Naive thymus-derived CD8-positive, alpha-beta T cell (primary cell): ENCODE data around the gene NR1H2. TPM values are rescaled to one million over a fixed set of nuclear protein-coding genes. Genes with fewer than 3 reads are reported as not detected.
A peak's percentile ranks its signal among the peaks of the same experiment; 100 is the strongest.

Experiments used
- ATAC-seq, 2 donors: fragments of 150-1000 bp; cut with Tn5 transposase in 1 of 2; sonication (Bioruptor Pico), chemical (Tn5 transposase) in 1 of 2; 1 replicate in 1 of 2; 2 replicates in 1 of 2; pipeline ENCODE4 v1.10.0; 2021; ENCODE audit warnings: mild to moderate bottlenecking in 2 of 2, moderate library complexity in 2 of 2
- POLR2A ChIA-PET: fragments of 350-600 bp; sonication (Branson Sonifier 250); formaldehyde crosslinking; loops from one replicate; lab custom pipeline; 2021; ENCODE audit warnings: antibody characterized with exemption; lab: Charles Lee
- DNase-seq, 10 donors: peaks; one replicate each; pipeline versions ENCODE4 v3.0.0 to v3.0.0-alpha.2; 2020 to 2022
- H3K27ac Mint-ChIP-seq, 10 donors: one replicate each; pipeline ENCODE4 v1.8.0; 2020 to 2022; ENCODE audit warnings: mild to moderate bottlenecking in 10 of 10, mixed read lengths in 10 of 10, moderate library complexity in 4 of 10, inconsistent platforms in 1 of 10
- H3K27me3 Mint-ChIP-seq, 5 donors: one replicate each; pipeline ENCODE4 v1.8.0; 2021 to 2022; ENCODE audit warnings: mixed read lengths in 5 of 5
- H3K36me3 Mint-ChIP-seq, 3 donors: one replicate each; pipeline ENCODE4 v1.8.0; 2020 to 2022; ENCODE audit warnings: mixed read lengths in 3 of 3, mild to moderate bottlenecking in 2 of 3, inconsistent platforms in 1 of 3
- H3K4me1 Mint-ChIP-seq, 4 donors: one replicate each; pipeline ENCODE4 v1.8.0; 2021 to 2022; ENCODE audit warnings: mixed read lengths in 4 of 4
- H3K4me3 Mint-ChIP-seq, 10 donors: one replicate each; pipeline ENCODE4 v1.8.0; 2020 to 2022; ENCODE audit warnings: mild to moderate bottlenecking in 10 of 10, mixed read lengths in 10 of 10, moderate library complexity in 6 of 10, inconsistent platforms in 1 of 10
- H3K9me3 Mint-ChIP-seq, 9 donors: one replicate each; pipeline ENCODE4 v1.8.0; 2020 to 2022; ENCODE audit warnings: mixed read lengths in 9 of 9, mild to moderate bottlenecking in 3 of 9, inconsistent platforms in 1 of 9, moderate library complexity in 1 of 9
- polyA plus RNA-seq, 3 donors: library from polyadenylated mRNA; unstranded; fragments of 300-500 nt; fragmentation: Illumina TruSeq; gene quantifications; one replicate each; pipeline ENCODE4 v1.2.3, GENCODE V29; 2021
- total RNA-seq, 8 experiments: library from RNA in 2 of 8; stranded (reverse) in 2 of 8; gene quantifications; one replicate each; pipeline ENCODE4 v1.2.3 and lab custom pipeline; 2021 to 2026

The NR1H2 gene
- total and polyA plus RNA-seq, 5 experiments from 2014 or later, result 69.6 to 107 (median 100) TPM

DNA sequence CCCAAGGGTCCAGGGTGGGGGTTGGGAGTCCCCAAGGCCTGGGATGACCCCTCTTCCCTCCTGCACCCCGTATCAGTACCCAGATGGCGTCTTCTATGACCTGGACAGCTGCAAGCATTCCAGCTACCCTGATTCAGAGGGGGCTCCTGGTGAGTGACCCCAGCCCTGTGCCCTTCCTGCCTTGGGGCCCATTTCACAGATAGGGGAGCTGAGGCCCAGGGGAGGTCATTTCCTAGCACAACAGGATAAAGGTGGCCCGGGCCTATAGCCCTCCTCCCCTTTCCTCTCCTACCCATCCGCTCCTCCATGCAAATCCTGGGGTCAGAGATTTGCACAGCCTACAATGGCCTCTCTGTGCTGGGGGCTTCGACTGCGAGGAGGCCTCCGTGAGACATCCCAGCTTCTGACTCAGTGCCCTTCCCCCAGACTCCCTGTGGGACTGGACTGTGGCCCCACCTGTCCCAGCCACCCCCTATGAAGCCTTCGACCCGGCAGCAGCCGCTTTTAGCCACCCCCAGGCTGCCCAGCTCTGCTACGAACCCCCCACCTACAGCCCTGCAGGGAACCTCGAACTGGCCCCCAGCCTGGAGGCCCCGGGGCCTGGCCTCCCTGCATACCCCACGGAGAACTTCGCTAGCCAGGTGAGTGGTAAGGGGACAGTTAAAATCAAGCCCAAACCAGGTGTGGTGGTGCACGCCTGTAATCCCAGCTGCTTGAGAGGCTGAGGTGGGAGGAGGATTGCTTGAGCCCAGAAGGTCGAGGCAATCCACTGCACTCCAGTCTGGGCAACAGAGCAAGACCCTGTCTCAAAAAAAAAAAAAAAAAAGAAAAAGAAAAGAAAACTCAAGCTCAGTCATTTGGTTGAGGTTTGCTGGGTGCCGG, 46.4 kb downstream of the NR1H2 start:
- Mint-ChIP-seq H3K27me3 (peaks cover 17 to 52% (median 23%) of the 10 kb centered on the region in 5 donors), H3K36me3 (peaks cover 0 to 4% (median 0%) of the 10 kb centered on the region in 3 donors), H3K4me3 (peak overlapping the region in 1 of 10 donors; percentile 32), H3K27ac (no peak overlapping the region), H3K4me1 (peaks cover 6 to 24% (median 14%) of the 10 kb centered on the region in 4 donors), H3K9me3 (peaks cover 0 to 3% (median 0%) of the 10 kb centered on the region in 9 donors)
- POLR2A ChIA-PET, result no interaction called here
- no peak for ATAC-seq
- no peak for DNase-seq

- DNase-seq, result no peak
- peaks cover 0 to 4% (median 0%) of the 10 kb centered on the region in 3 donors for H3K36me3 Mint-ChIP-seq
- POLR2A ChIA-PET, result no interaction called here
Observed at GRCh38 chr19:50423279-50424113, 47.2 kb downstream of the NR1H2 start.

DNA sequence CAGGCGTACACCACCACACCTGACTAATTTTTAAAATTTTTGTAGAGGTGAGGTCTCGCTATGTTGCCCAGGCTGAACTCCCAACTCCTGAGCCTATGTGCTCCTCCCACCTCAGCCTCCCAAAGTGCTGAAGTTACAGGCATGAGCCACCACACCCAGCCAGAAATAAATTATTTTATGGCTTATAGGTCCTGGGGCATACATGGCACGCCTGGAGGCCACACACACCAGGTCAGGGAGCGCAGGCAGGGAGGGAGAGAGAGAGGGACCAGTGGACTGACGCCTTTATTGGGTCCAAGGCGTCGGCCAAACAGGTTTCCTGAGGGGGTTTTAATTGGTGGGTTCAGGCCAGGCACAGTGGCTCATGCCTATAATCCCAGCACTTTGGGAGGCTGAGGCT, 49.3 kb downstream of the NR1H2 start:
- Mint-ChIP-seq H3K27me3 (peaks cover 6 to 40% (median 14%) of the 10 kb centered on the region in 5 donors), H3K9me3 (peaks cover 0 to 3% (median 0%) of the 10 kb centered on the region in 9 donors), H3K4me1 (peaks cover under 1 to 28% (median 3%) of the 10 kb centered on the region in 4 donors), H3K36me3 (no peaks in the 10 kb centered on the region), H3K27ac (no peak overlapping the region), H3K4me3 (no peak overlapping the region)
- POLR2A ChIA-PET, result no interaction called here
- ATAC-seq (no peak), DNase-seq (no peak)

More at GRCh38 chr19:50423279-50424113, 47.2 kb downstream of the NR1H2 start:
- H3K4me1 Mint-ChIP-seq, result peaks cover 6 to 29% (median 14%) of the 10 kb centered on the region in 4 donors
- H3K27me3 Mint-ChIP-seq, result peaks cover 17 to 52% (median 23%) of the 10 kb centered on the region in 5 donors
- H3K27ac Mint-ChIP-seq, result no peak overlapping the region
- H3K4me3 Mint-ChIP-seq, result no peak overlapping the region
- no peak for ATAC-seq
- H3K9me3 Mint-ChIP-seq, result peaks cover 0 to 3% (median 0%) of the 10 kb centered on the region in 9 donors

- ATAC-seq (no peak), DNase-seq (no peak)
- H3K9me3 Mint-ChIP-seq, result no peaks in the 10 kb centered on the region
- H3K4me1 Mint-ChIP-seq, result peaks cover 8 to 33% (median 13%) of the 10 kb centered on the region in 4 donors
- no peaks in the 10 kb centered on the region for H3K36me3 Mint-ChIP-seq
- H3K27ac Mint-ChIP-seq, result peak overlapping the region in 1 of 10 donors; percentile 59
- POLR2A ChIA-PET, result no interaction called here
- H3K4me3 Mint-ChIP-seq, result peak overlapping the region in 9 of 10 donors; percentile 24 to 71 (median 60)
- H3K27me3 Mint-ChIP-seq, result peaks cover 0 to 25% (median 6%) of the 10 kb centered on the region in 5 donors
Observed at GRCh38 chr19:50427318-50427925, 51.2 kb downstream of the NR1H2 start.

- Mint-ChIP-seq H3K36me3 (no peaks in the 10 kb centered on the region), H3K27ac (peak overlapping the region in 3 of 10 donors; percentile 35 to 59 (median 37)), H3K4me3 (peak overlapping the region in 8 of 10 donors; percentile 39 to 71 (median 60)), H3K9me3 (no peaks in the 10 kb centered on the region), H3K4me1 (peaks cover 8 to 35% (median 14%) of the 10 kb centered on the region in 4 donors), H3K27me3 (peaks cover 0 to 26% (median 8%) of the 10 kb centered on the region in 5 donors)
- POLR2A ChIA-PET, result no interaction called here
- DNase-seq, result peak in 9 of 10 donors; percentile 4 to 70 (median 45)
- ATAC-seq, result peak; percentile 19 to 50
Observed at GRCh38 chr19:50427997-50428425, 51.8 kb downstream of the NR1H2 start.

- H3K27me3 Mint-ChIP-seq, result peaks cover 0 to 25% (median 11%) of the 10 kb centered on the region in 5 donors
- POLR2A ChIA-PET, result no interaction called here
- no peaks in the 10 kb centered on the region for H3K9me3 Mint-ChIP-seq
- peak overlapping the region in 9 of 10 donors; percentile 2 to 78 (median 54) for H3K4me3 Mint-ChIP-seq
- no peaks in the 10 kb centered on the region for H3K36me3 Mint-ChIP-seq
- H3K27ac Mint-ChIP-seq, result peak overlapping the region in 4 of 10 donors; percentile 4 to 64 (median 60)
- no peak for DNase-seq
- H3K4me1 Mint-ChIP-seq, result peaks cover 8 to 38% (median 14%) of the 10 kb centered on the region in 4 donors
- ATAC-seq, result no peak
Observed at GRCh38 chr19:50428772-50429463, 52.7 kb downstream of the NR1H2 start.

DNA sequence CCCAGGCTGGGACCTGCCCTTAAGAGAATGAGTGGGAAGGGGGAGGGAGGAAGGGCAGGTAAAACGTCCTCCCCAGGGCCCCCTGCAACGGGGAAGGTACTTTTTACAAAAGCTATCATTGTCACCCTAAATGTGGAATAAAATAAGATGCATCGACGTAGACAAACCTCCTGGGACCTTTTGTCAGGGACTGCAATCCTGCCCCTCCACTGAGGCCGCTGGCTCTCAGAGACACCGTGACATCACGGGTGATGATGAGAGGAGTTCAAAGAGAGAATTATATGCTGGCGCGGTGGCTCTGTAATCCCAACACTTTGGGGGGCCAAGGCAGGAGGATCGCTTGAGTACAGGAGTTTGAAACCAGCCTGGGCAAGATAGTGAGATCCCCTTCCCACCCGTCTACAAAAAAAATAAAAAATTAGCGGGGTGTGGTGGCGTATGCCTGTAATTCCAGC, 54.7 kb downstream of the NR1H2 start:
- no peak for DNase-seq
- no peaks in the 10 kb centered on the region for H3K9me3 Mint-ChIP-seq
- peaks cover 8 to 44% (median 14%) of the 10 kb centered on the region in 4 donors for H3K4me1 Mint-ChIP-seq
- POLR2A ChIA-PET, result no interaction called here
- H3K27me3 Mint-ChIP-seq, result peaks cover 3 to 24% (median 11%) of the 10 kb centered on the region in 5 donors
- no peaks in the 10 kb centered on the region for H3K36me3 Mint-ChIP-seq
- ATAC-seq, result no peak
- peak overlapping the region; percentile 85 to 95 (median 93) for H3K4me3 Mint-ChIP-seq
- H3K27ac Mint-ChIP-seq, result peak overlapping the region in 8 of 10 donors; percentile 25 to 92 (median 80)

DNA sequence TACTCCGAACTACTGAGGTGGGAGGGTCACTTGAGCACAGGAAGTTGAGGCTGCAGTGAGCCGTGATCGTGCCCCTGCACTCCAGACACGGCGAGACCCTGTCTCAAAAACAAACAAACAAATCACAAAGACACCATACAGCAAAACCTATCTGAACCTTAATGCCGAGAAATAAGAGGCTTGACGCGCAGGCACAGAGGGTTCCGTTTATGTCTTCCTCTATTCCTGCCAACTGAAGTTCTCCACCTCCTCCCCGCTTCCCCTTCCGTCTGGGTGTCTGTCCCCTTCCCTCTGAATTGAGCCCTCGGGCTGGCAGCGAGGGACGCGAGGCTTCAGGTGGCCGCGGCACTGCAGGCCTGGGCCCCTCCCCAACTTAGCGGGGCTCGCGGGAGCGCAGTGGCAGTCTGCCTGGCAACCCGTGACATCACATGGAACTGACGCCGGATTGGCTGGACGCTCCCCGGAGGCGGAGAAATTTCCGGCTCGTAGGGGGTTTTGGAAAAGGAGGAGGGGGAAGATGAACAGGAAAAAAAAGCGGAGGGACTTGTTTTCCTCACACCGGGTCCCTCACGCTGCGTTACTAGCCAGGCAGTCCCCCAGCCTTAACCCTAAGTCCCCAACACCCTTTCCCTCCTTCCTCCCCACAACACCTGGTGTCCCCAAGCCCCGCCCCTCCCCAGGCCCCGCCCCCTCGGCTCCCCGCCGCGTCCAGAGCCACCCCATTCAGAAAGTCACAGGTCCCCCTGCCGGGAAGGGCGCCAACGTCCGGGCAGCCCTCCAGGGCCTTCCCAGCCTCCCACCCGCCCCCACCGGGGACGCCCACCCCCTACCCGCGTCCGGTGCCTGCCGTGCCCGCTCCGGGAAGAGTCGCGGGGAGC, 55.3 kb downstream of the NR1H2 start:
- DNase-seq, result peak; percentile 78 to 97 (median 88)
- peak; percentile 92 to 93 for ATAC-seq
- H3K4me1 Mint-ChIP-seq, result peaks cover 8 to 44% (median 14%) of the 10 kb centered on the region in 4 donors
- no peaks in the 10 kb centered on the region for H3K36me3 Mint-ChIP-seq
- H3K27ac Mint-ChIP-seq, result peak overlapping the region; percentile 66 to 94 (median 90)
- H3K27me3 Mint-ChIP-seq, result peaks cover 3 to 24% (median 11%) of the 10 kb centered on the region in 5 donors
- POLR2A ChIA-PET, result interaction anchor here (0.6 kb wide), 1 partner anchor 504 kb away, joined by 3 read pairs; no protein-coding TSS in a partner anchor
- no peaks in the 10 kb centered on the region for H3K9me3 Mint-ChIP-seq
- peak overlapping the region; percentile 85 to 95 (median 93) for H3K4me3 Mint-ChIP-seq

DNA sequence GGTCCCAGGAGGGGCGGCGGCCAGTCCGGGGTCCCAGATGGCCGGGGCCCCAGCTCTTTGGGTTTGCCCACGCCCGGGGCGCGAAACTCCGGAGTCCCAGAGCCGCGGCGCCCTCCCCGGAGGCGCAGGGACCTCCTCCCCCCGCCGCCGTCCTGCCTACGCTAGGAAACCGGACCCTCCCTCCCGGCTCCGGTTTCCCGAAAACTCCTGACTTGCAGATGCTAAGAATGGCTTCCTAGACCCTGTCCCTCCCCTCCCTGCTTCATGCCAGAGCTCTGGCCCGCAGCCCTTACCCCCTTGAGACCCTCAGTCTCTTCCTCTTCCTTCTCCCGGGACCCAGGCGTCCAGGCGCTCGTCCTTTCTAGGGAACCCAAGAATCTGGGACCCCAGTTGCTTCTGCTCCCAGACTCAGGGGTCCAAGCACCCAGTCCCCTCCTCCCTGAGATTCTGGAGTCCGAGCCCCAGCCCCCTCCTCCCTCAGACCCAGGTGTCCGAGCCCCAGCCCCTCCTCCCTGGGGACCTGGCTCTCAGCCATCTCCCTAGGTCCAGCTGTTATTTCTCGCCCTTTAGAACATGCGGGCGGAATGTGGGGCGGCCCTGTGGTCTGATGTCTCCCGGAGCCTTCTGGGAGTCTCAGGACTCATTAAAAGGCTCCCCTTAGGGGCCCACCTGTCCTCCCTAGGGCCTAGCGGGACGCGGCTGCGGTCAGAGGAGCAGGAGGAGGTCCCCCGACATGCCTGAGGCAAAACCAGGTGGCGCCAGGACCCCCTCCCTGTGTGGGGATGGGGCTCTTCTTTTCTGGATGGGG, 56.2 kb downstream of the NR1H2 start, which contains the start of gene MYBPC2:
MYBPC2 (plus strand) TSS at position 672 of the 808 bp plus-strand sequence; CDS start at position 734, 62 bp downstream.
- Mint-ChIP-seq H3K9me3 (no peaks in the 10 kb centered on the region), H3K27ac (peak within 1 kb of the TSS; percentile 4 to 94 (median 90)), H3K36me3 (no peaks in the 10 kb centered on the region), H3K4me3 (peak within 1 kb of the TSS; percentile 85 to 95 (median 93)), H3K4me1 (peaks cover 8 to 46% (median 14%) of the 10 kb centered on the region in 4 donors), H3K27me3 (peaks cover 3 to 23% (median 11%) of the 10 kb centered on the region in 5 donors)
- ATAC-seq, result no peak
- peak in 1 of 10 donors; percentile 7 for DNase-seq
- POLR2A ChIA-PET, result interaction anchor here (0.6 kb wide), 2 partner anchors 44 to 504 kb away, joined by 3 read pairs; no protein-coding TSS in a partner anchor
